Frontal cortex (tissue), 4 donors: ENCODE results near the gene CDHR2. TPM values are rescaled to one million over a fixed set of nuclear protein-coding genes. Genes with fewer than 3 reads are reported as not detected.

ENCODE experiments used
- DNase-seq, 2 donors: peaks; one replicate each; pipeline ENCODE4 v3.0.0; 2012; ENCODE audit warnings: low spot score in 2 of 2
- FAIRE-seq: peaks from 2 replicates; lab custom pipeline; 2012; peaks lifted over from hg19 to GRCh38; lab: Jason Lieb, UNC
- total RNA-seq: library from RNA; depleted of rRNA; stranded (reverse); fragments of >200 nt; gene quantifications from one replicate; pipeline ENCODE4 v1.2.3, GENCODE V29; 2014
- donor health status: control.
- donor health status: control.
- donor health status: control.

Gene CDHR2, protein sequence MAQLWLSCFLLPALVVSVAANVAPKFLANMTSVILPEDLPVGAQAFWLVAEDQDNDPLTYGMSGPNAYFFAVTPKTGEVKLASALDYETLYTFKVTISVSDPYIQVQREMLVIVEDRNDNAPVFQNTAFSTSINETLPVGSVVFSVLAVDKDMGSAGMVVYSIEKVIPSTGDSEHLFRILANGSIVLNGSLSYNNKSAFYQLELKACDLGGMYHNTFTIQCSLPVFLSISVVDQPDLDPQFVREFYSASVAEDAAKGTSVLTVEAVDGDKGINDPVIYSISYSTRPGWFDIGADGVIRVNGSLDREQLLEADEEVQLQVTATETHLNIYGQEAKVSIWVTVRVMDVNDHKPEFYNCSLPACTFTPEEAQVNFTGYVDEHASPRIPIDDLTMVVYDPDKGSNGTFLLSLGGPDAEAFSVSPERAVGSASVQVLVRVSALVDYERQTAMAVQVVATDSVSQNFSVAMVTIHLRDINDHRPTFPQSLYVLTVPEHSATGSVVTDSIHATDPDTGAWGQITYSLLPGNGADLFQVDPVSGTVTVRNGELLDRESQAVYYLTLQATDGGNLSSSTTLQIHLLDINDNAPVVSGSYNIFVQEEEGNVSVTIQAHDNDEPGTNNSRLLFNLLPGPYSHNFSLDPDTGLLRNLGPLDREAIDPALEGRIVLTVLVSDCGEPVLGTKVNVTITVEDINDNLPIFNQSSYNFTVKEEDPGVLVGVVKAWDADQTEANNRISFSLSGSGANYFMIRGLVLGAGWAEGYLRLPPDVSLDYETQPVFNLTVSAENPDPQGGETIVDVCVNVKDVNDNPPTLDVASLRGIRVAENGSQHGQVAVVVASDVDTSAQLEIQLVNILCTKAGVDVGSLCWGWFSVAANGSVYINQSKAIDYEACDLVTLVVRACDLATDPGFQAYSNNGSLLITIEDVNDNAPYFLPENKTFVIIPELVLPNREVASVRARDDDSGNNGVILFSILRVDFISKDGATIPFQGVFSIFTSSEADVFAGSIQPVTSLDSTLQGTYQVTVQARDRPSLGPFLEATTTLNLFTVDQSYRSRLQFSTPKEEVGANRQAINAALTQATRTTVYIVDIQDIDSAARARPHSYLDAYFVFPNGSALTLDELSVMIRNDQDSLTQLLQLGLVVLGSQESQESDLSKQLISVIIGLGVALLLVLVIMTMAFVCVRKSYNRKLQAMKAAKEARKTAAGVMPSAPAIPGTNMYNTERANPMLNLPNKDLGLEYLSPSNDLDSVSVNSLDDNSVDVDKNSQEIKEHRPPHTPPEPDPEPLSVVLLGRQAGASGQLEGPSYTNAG (N-terminal part only)
- under 0.01 TPM for total RNA-seq

DNA sequence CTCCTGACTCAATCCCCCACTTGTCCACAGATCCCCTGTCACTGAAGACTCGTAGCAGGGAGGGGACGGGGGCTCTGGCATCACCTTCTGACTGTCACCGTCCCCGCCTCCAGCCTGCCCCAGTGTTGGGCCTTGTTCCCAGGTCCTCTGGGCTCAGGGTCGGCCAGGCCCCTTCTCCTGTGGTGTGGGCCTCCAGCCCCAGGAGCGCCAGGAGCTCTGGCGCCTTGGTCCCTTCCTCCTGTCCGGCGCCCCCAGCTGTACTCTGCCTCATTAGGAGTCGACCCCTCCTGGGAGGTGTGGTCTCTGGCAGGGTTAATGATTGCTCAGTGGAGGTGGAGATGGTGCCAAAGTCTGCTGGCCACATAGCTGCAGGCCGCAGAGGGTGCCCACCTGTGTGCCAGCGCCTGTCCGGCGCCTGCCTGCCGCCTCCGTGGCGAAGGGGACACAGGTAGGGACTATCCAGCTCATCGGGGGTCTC lies at the start of gene CDHR2:
TSS of gene CDHR2 (plus strand) at position 376 of the 478 bp plus-strand sequence. CDS start 16,011 bp downstream, outside the sequence.
- FAIRE-seq (no peak), DNase-seq (no peak)

DNA sequence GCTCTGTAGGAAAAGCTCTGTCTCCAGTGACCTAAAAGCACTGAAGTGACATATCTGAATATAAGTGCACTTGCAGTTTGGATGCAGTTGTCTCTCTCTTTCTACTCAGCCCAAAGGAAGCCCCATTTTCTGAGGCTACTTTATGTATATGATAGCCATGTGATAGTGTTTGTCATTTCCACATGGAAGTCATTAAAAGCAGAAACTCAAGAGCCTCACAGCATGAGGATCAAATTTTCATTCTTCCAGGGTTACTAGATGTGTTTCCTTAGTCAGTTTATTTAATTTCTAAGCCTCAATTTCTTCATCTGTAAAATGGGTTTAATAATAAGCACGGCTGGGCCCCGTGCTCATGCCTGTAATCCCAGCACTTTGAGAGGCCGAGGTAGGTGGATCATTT lies 48.6 kb upstream of the CDHR2 start:
- no peak for DNase-seq
- FAIRE-seq, result no peak

DNA sequence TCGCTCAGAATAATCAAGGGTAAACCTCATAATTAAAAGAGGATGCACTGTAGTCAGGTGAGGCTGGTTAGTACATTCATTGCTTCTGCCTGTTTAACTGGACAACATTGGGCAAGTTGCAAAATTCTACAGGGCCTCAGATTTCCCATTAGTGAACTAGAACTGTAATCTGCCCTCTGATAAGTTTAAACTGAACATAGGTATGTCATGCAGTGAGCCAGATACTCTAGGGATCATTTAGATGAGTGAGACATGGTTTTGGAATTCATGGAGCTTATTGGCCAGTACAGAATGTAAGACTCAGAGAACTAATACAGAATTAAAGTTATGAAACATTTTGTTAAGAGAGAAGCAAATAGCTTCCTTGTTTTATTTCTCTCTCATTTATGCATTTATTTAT lies 47.8 kb upstream of the CDHR2 start:
- DNase-seq (no peak), FAIRE-seq (no peak)

DNA sequence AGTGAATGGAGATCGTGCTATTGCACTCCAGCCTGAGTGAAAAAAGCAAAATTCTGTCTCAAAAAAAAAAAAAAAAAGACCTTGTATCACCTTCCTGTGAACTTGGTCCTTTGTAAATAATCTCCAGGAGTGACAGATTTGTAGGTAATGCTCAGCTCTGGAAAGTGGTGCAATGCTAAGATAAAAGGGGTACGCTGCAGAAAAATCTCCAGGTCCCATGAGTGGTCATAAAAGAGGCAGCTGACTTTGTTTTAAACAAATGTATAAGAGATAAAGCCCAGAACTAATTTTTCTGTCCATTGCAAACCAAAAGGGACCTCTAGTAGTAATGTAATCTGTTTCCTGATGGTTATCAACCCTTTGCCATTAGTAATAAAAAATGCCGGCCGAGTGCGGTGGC lies 45.6 kb upstream of the CDHR2 start:
- DNase-seq (no peak), FAIRE-seq (no peak)

DNA sequence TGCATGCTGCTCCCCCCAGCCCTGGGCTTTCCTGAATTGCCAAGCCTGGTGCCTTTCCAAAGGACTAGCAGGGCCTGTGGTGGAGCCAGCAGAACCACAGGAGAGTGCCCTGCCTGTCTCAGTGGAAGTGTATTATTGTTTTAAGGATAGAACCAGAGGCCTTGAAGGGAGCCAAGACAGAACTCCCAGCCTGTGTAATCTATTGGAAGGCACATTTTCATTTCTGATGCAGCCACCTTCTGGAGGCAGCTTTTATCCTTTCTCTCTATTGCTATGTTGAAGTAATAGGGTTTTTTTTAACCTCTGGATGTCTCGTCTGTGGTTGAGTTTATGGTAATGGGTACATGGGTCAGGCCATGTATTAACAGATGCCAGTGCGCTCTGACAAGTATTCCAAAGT lies 41.2 kb upstream of the CDHR2 start:
- DNase-seq, result no peak
- FAIRE-seq, result no peak

DNA sequence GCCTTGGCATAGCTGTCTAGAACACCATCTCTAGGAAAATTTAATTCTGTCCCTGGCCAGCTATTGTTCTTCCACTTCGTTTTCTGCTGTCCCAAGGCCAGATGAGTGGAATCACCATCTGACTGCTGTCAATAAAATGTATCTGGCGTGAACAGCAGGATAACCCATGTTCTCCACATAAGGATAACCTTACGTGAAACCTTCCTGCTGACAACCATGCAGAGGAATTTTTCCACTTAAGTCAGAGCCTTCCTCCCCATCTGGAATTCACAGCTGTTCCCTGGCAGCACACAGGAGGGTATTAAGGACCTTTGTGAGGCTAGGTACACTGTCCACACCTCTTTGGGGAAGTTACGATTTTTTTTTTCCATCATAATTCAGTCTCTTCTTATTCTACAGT lies 40.5 kb upstream of the CDHR2 start:
- DNase-seq, result no peak
- no peak for FAIRE-seq

DNA sequence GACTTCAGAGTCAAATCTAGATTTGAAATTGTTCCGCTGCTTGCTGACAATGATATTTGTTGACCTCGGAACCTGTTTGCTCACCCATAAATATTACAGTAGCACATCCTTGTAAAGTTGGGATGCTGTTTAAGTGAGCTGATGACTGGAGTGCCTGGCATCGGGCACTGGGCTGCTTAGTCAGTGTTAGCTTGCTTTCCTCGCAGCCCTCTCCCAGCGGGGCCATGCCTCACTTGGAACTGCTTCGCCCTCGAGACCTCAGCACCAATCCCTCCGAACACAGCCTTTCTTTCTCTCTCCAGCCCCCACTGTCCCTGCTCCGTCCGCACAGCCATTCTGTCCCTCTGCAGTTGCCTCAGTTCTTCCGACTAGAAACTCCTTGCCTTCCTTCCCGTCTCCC lies 35.4 kb upstream of the CDHR2 start:
- FAIRE-seq (no peak), DNase-seq (no peak)

DNA sequence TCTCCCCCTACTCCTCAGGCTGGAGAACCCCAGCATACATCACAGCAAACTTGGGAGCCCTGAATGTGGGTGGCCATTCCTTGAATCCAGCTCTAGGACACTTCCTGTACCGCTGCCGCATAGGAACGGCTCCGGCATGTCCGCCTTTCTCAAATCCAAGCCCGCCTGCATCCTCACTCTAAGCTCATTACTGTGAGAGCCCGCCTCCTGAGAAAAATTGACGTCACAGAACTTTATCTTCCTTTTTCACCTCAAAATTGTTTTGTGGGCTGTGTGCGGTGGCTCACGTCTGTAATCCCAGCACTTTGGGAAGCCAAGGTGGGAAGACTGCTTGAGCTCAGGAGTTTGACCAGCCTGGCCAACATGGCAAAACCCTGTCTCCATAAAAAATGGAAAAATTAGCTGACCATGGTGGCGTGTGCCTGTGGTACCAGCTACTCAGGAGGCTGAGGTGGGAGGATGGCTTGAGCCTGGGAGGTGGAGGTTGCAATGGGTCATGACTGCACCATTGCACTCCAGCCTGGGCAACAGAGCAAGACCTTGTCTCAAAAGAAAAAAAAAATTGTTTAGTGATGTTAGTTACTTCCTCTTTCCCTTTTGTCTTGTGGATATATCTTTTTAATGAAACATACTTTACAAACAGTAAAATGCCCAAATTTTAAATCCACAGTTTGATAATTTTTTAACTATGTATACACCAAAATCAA lies 34.7 kb upstream of the CDHR2 start:
- no peak for FAIRE-seq
- DNase-seq, result no peak

DNA sequence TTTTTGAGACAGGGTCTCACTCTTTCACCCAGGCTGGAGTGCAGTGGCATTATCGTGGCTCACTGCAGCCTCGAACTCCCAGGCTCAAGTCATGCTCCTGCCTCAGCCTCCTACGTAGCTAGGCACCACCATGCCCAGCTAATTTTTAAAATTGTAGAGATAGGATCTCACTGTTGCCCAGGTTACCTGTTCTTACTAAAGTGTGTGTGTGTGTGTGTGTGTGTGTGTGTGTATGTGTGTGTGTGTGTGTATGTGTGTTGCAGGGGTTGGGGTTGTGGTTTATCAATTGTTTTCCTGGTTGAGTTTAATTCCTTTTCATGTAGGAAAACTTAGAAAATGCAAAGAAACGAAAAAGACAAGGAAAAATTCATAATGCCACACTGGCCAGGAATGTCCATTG lies 33.7 kb upstream of the CDHR2 start:
- FAIRE-seq (no peak), DNase-seq (no peak)

DNA sequence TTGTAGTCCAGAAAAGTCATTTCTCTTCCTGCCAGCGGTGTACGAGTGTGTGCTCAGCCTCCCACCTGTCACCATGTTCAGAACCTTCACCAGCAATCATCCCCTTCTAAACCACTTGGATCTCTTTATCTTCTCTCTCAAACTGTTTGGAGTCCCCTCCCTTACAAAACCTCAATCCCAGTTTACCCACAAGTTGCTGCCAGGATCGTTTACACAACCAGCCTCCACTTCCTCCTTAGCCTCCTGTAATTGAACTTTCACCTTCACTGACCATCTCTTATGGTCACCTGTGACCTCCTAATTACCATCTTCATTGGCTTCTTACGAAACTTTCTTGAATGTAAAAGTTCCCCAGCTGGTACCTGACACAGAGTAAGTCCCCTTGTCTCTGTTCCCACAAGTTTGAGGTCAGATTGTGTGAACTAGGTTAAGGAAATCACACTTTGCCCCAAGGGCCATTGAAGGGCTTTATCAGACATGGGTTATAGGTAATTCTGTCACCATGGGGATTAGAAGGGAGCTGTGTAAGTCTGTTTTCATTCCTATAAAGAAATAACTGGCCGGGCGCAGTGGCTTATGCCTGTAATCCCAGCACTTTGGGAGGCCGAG lies 32.0 kb upstream of the CDHR2 start:
- no peak for FAIRE-seq
- no peak for DNase-seq

DNA sequence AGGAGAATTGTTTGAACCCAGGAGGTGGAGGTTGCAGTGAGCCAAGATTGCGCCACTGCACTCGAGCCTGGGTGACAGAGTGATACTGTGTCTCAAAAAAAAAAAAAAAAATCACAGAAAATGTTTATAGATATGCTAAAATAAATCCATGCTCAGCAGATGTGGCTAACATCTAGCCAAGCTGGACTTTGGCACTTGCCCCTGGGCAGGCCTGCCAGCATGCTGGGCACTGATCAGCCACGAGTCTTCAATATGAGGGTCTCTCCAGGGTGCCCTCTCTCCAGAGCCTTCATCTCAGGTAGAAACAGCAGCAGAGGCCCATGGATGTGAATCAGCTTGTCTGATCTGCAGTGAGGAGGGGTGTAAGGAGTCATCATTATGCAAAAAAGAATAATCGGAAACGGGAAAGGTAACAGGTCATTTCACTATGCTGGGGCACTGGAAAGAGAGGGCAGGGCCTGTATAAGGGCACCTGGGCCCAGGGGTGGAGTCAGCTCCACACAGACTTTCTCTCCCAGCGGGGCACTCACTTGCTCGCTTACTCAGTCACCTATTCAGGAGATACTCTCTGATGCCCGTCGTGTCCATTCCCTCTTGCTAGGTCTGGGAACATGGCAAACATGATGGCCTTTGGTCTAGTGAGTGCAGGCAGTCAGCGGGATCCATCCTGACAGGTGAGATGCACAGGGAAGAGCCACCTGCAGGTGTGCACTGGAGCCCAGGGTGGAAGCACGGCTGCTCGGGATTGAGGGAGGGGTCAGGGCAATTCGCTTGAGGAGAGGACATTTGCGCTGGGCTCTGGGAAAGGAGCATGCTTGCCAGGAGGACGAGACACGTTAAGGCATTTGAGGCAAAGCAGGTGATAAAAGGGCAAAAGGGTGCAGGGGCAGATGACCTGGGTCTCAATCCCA lies 29.1 kb upstream of the CDHR2 start:
- DNase-seq, result no peak
- FAIRE-seq, result no peak

DNA sequence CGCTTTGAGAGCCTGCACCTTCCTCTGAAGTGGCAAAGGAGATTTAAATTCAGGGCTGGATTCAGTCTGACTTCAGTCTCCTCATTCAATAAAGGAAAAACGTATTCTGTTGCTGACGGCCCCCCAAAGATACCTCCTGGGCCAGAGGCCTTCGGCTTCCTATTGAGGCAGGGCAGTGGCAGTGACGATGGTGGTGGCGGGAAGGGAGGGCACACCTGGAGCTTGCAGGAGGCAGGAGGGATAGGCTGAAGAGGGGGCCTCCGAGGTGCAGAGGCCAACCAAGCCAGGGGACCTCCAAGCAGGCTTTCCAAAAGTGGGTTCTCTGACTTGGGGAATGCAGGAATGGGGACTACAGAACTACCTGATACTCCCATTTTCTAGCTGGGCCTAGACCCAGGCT lies 27.9 kb upstream of the CDHR2 start:
- DNase-seq, result no peak
- no peak for FAIRE-seq

DNA sequence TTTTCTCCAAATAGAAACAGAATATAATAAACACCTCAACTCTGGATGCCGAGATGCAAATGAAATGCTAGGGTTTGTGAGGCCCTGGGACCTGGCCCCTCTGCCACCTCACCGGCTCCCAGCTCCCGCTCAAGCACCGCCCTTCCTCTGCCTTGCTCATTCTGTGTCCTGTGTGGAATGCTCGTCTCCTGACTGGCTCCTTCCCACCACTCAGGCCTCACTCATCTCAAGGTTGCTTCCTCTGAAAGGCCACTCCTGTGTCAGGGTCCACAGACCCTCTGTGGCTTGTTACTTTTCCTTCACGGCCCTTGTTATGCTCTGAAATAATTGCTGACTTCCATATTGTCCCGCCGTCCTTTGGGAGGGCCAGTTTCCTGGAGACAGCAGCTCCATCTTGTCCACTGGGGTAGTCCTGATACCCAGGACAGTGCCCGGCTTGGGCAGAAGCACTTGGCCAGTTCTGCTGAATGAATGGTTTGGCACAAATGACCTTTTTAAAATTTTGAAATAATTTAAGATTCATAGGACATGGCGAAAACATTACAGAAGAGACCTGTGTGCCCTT lies 27.4 kb upstream of the CDHR2 start:
- no peak for DNase-seq
- FAIRE-seq, result no peak

DNA sequence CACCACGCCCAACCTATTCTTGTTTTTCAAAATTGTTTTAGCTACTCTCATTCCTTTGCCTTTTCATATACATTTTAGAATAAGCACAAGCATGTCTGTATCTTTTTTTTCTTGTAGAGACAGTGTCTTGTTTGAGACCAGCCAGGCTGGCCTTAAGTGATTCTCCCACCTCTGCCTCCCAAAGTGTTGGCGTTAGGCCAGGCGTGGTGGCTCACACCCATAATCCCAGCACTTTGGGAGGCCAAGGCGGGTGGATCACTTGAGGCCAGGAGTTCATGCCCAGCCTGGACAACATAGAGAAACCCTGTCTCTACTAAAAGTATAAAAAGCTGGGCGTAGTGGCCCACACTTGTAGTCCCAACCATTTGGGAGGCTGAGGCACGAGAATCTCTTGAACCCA lies 25.0 kb upstream of the CDHR2 start:
- DNase-seq (no peak), FAIRE-seq (no peak)

DNA sequence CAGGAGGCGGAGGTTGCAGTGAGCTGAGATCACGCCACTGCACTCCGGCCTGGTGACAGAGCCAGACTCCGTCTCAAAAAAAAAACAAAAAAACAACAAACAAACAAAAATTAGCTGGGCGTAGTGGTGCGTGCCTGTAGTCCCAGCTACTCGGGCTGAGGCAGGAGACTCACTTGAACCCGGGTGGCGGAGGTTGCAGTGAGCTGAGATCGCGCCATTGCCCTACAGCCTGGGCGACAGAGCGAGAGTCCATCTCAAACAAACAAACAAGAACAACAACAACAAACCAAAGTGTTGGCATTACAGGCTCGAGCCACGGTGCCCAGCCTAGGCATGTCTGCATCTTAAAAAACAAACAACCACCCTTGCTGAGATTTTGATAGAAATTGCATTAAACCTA lies 24.2 kb upstream of the CDHR2 start:
- no peak for FAIRE-seq
- no peak for DNase-seq

DNA sequence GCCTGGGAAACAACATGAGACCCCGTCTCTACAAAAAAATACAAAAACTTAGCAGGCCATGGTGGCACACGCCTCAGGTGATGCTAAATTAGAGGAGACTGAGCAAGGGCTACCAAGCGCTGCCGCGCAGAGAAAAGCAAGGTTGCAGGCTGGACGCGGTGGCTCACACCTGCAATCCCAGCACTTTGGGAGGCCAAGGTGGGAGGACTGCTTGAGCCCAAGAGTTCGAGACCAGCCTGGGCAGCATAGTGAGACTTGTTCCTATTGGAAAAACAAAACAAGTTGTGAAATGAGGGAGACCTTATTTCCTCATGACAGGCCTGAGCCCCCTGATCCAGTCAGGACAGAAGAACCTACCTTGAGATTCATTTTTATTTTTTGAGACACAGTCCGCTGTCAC lies 23.5 kb upstream of the CDHR2 start:
- DNase-seq, result no peak
- no peak for FAIRE-seq

DNA sequence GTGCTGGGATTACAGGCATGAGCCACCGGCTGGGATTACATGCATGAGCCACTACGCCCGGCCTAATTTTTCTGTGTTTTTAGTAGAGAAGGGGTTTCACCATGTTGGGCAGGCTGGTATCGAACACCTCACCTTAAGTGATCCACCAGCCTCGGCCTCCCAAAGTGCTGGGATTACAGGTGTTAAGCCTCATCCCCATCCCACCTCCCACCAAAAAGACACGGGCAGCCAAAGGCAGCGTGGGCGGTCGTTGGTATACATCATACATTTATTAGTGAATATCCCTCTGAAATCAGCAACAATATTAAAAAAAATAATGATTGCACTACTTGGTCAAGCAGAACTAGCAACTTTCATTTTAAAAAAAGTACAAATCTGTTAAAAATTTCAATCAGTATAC lies 22.7 kb upstream of the CDHR2 start:
- DNase-seq (no peak), FAIRE-seq (no peak)
